Measurements from ENCODE around the gene TFEB.

TFEB gene

DNA sequence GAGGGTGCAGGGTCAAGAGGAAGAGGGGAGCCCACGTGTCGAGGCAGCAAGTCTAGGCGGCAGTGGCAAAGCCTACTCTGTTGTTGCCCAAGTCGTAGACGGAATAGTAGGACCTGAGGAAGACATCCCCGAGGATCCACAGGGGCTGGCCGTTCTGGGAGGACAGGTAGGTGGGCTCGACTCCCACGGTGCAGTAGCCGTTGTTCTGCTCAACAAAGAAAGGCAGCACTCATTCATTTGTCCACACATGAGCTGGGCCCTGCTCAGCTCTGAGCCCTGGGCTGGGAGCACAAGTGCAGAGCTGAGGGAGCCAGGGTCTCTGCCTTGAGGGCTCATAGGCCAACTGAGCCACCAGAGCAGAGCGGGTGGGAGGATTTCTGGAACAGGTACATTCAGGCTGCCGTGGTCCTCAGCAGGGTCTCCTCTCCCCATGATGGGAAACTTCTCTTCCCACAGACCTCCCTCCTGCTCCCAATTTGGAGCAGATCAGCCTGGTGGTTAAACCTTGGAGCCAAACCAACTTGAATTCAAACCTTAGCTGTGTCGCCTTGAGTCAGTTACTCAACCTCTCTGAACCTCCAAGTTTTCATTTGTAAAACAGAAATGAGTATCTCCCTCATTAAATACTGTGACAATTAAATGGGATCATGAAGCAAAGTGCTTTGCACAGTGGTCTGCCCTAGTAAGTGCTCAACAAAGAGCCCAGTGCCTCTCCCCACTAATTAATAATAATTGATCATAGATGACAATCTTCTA lies 1.6 kb upstream of the TFEB start:
- DNase-seq: no peak

DNA sequence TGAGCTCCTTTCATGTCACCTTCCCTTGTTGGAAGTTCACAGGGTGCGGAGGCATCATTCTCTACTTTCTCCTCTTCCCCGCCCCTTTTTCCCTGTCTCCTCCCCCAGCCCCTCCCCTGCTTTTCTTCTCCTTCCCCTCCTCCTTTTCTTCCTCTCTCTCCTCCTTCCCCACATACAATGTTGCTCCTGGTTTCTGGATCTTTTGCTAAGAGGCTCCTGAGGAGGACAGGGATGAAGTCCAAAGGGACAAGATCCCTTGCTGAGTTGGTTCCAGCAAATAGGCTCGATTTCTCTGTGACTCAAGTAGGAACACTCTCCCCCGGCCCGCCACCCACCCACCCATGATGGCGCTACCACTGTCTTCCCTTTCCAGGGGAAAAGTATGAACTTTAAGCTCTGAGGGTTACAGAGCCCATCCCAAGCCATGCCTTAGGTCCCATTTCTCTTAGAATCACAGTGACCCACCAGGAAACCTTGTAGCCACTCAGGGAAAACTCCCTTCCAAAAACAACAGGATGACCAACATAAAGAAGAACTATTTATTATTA lies 852 bp upstream of the TFEB start:
- no peak for DNase-seq

DNA sequence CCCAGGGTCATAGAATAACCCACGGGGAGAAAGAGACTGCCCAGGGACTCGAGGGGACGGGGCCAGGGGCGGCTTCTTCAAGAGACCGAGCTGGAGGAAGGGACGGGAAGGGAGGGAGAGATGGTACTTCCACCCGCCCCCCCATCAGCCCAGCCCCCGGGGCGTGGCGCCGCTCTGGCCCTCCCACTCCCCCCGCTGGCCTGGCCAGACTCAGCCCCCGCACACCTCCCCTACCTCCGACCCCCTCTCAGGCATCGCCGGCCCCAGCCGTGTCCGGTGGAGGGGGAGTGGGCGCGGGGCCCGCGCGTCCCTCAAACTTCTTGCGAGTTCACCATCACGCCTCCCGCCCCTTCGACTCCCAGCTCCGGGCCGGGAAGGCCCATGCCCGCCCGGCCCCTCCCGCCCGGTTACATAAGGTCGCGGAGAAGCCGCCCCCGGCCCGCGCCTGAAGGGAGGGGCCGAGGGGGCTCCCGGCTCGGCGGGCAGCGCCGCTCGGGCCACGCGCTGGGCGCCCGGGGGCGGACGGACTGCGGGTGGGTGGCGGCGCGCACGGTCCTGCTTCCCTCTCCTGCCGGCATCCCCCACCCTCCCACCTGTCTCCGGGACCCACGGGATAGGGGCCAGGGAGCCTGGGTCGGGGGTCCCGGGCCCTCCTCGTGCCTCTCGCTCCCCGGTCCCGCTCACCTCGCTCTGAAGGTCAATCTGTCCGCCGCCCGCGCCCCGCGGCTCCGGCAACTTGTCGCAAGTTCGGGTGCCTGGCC lies 562 bp downstream of the TFEB start:
- DNase-seq: no peak

DNA sequence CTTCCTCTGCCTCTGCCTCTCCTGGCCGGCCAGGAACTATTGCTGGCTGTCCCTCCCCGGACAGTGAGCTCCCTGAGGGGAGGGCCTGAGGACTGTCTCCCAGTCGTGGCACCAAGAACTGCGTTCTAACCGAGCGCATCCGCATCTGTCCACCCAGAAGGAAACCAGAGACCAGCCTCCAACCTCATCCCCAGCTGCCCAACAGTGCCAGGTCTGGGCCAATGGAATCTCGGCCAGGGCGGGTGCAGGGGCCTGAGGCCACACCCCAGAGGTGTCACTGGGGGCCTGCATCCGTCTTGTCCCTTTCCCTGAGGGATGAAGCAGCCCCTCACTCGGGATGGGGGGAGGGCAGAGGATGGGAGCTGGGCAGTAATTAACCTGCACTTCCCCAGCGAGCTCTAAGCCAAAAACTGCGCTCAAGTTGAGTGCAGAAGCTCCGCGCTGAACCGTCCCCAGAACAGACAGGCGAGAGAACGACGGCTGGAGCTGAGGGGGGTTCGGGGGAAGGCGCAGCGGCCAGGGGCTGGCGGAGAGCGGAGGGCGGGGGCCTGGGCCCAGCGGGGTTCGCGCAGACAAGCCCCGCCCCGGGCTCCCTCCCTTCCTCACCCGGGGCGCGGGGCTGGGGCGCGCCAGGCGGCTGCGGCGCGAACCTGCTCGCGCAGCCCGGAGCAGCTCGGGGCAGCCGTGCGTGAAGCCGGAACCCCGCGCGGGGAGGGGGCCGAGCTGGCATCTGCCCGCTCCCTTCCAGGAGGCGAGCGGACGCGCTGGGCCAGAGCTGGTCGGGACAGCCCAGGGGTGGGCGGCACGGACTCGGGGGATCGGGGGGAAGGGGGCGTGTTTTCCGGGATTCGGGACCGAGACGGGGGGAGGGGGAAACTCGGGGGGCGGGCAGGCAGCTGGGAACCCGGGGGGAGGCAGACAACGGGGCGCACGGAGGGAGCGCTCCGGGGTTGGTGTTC lies 1.4 kb downstream of the TFEB start:
- peak; percentile 90 for DNase-seq

DNA sequence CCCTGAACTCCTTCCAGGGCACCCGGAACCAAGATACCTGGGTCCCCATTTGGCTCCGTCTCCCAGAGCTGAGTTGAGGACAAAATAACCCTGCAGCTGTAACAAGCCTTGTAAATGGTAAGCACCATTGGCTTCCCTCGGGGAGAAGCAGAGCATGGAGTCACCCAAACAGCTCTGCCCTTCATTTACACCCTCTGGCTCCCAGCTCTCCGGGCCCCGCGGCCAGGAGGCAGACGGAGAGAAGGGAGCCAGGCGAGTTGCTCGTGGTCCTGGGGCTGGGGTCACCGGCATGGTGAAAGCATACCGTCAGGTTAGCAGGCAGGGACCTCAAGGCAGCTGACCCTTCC lies 2.1 kb downstream of the TFEB start:
- DNase-seq: no peak

DNA sequence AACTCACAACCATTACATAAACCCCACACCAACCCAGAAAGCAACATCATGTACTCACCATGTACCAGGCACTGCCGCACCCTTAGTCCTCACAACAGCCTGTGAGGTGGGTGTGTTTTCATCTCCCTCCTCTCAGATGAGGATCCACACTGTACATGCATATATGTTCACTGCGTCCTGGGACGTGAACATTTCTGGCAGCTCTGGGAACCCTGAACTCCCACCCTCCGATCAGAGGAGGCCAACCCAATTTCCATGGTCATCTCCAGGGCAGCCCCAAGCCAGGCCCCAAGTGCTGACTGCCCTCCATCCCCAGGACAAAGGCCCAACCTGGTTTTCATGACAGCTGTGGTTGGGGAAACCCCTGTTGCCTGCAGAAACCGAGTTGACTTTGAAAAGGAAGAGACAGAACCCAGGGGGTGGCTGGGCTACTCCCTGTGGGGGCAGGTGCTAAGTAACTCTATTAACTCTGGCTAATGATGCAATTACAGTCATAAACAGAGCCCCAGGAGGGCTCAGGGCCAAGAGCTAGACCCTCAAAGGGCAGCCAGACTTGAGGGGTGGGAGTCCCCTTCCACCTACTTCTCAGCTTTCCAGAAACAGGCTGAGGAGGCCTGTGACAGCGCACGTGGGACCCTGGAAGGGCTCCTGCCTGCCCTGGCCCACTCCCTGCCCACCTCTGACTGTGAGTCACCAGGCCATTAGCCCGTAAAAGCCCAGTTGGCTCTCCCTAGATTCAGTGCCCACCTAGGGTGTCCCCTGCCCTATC lies 2.6 kb downstream of the TFEB start:
- no peak for DNase-seq

DNA sequence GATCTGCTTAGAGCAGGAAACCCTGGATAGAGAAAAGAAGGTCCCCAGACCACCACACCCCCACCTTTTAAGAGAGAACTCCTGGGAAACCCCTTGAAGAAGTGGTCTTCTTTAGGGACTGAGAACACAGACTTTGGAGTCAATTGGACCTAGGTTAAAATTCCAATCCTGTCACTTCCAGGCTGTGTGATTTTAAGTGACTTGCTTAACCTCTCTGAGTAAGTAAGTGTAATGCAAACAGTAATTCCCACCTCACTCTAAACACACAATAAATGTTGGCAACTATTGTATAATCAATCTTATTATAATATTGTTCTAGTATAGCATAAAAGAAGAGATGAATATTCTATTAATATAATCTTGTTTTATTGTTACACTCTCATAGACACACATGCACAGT lies 3.3 kb downstream of the TFEB start:
- DNase-seq: no peak

DNA sequence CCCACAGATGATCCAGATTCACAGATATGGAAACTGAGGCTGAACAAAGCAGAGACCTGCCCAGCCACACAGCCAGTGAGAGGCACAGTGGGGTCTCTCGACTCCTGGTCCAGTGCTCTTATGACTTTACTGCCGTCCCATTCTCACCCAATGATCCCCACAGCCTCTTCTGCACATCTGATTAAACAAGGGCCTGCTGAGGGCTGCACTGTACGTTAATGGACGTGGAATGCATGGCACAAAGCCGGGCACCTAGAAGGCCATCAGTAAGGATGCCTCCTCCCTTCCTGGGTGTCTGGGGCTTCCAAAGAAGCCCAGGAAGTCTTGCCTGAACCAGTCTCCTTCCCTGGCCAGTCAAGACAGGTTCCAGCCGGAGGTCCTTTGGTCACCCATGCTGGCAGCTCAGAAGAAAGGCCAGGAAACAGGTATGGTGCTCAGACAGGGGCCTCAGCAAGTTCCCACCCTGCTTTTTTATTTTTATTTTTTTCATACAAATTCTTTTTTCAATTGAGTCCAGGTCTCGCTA lies 3.8 kb downstream of the TFEB start:
- no peak for DNase-seq

DNA sequence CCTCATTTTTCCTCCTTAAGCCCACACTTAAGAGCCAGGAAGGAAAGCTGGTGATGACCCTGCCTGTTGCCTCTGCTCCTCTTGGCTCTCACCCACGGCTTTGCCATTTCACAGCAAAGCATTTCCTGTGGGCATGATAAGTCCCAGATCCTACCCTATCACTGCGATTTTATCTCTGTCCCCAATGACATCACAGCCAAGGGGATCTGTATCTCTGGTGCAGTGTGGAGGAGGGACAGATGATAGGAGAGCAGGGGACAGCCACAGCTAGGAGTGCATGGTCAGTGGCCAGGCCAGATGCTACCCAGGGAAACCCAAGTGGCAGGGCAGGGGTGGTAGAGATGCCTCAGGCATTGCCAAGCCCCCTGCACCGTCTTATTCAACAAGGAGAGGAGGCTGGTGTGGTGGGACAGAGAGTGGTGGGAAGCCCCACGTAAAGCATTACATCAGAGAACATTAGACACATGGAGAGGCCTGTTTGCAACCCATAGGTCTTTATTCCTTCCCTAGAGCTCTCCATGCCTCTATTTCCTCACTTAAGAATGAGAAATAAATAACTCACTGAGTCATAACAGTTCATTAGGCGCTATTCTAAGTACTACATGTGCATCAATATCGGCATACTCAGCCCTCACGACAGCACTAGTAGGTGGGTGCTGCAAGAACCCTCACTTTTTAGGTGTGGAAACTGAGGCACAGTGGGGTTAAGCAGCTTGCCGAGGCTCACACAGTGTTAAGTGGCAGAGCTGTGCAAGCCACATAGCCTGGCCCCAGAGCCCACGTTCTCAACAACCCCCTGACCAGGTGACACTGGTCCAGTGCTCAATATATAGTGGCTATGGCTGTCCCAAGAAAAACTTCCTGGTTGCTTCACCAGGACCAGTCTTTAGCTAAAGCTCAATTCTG lies 4.6 kb downstream of the TFEB start:
- DNase-seq: no peak

DNA sequence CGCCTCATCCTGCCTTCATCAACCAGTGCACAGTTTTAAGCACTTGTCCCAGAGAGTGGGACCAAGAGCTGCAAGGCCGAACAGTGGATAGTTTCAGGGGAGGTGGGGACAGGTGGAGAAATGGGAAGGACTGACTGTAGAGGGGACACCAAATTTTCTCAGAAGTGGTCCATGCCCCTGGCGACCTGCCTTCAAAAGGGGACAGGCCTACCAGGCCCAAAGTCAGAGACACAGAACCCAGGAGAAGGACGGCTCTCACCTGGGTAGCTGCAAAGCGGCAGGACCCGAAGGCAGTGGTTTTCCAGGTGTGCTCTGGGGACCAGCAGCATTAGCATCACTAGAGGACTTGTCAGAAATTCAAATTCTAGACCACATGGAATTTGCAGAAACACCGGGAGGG lies 5.8 kb downstream of the TFEB start:
- no peak for DNase-seq

DNA sequence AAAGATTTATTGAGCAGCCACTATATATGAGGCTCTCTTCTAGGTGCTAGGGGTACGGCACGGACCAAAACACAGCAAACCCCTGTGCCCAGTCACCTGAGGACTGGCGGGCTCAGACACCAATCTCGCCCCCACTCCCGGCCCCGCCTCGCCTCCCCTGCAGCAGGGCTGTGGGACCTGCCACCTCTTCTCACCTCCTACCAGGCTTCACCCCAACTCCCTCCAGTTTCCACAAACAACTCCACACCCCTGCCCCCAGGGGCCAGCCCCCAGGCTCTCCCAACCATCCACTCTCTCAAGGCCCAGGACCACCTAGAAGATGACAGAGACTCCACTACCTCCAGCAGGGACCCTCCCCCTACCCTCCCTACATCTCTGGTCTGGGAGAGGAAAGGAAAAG lies 6.5 kb downstream of the TFEB start:
- DNase-seq: no peak

DNA sequence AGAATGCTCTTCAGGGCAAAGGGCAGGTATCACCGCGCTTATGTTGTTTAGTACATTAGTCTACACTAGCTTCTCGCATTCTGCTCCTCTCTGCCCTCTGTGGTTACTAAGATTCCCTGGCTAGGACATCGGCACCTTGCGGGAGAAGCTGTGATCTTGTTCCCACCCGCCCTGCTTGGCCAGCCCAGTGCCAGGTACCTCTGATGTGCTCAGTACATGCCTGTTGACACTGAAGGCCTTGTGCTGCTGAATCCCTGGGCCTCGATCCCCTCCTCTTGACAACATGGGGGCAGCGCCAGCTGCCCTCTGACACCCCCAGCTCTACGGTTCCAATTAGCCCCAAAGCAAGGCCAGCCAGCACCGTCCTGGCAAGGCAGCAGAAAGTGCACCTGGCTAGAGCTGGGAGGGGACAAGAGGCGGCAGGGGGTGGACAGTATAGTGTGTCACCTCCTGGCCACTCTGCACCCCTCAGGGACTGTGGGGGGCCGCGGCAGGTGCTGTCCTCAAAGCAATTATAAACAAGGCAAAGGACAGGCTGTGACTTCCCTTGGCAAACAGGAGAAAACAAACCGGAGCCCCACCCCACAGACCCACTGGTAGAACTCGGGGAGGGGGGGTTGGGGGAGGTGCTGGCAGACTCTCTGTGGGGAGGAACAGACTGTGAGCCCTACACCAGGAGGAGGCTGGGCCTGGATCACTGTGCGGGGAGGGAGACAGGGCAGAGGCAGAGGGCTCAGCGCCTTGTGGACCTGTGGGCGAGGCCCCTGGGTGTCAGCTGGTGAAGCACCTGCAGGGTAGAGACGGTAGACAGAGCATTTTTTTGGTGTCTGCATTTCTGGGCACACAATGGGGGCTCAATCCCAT lies 7.1 kb downstream of the TFEB start:
- DNase-seq: no peak

DNA sequence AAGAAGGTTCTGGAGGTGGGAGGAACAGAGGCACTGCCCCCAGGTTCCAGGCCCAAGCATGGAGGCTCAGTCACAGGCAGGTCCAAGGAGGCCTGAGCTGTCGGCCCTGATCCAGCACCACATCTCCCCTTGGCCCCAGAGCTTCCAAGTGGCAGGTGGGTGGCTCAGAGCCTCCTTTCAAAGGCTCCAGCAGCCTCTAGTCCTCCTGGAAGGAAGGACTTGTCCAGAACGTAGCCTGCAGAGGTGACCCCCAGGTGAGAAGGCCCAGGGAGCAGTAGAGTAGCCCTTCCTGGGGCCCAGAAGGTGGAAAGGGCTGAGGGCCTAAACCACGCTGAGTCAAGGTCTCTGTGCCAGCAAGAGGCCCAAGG lies 7.7 kb downstream of the TFEB start:
- DNase-seq: no peak

DNA sequence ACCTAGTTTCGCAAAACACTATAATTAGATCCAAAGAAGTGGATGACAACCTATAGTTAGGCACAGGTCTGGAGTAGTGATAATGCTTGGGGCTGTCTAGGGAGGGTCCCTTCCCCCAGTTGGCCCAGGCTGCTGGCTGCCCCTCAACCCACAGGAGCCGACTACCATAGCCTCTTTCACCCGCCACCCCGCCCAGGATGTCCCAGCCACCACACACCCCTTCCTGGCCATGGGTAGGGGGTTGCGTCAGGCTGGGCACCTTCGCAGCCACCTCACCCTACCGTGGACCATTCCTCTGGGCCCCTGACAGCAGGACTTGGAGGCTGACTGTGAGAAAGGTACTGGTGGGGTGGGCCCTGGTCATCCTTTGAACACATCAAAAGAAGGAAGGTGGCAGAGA lies 8.5 kb downstream of the TFEB start:
- no peak for DNase-seq

DNA sequence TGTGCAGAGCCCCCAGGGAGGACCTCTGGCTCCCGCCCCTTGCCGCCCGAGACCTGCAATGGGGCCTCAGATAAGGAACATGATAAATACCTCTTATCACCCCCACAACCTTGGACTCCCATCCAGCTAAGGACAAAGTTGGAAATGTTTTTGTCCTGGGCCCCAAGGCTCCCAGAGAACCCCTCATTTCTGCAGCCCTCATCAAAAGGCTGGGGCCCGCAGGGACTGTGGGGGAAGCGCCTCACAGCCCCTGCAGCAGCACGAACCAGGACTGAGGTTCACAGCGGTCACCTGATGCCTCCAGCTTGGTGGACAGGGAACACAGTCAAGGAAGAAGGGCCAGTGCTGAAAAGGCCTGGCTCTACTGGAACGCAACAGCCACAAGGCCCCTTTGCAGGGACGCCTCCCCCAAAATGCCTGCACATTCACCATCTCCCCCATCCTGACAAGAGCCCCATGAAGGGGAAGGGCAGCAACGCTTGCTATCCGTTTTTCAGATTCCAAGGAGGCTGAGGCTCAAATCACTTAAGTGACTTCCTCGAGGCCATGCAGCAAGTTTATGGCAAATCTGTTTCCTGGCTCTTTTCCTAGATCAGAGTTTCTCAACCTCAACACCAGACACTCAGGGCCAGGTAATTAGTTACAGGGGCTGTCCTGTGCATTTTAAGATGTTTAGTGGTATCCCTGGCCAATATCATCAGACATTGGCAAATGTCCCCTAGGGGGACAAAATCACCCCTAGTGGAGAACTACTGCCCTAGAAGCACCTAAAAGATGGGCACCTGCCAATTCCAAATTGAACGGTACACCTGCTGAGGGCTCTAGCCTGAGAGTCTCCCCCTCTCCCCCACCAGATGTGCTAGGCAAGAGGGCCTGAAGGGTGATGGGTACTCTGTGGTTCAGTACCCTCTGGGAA lies 10.6 kb downstream of the TFEB start:
- DNase-seq: no peak

DNA sequence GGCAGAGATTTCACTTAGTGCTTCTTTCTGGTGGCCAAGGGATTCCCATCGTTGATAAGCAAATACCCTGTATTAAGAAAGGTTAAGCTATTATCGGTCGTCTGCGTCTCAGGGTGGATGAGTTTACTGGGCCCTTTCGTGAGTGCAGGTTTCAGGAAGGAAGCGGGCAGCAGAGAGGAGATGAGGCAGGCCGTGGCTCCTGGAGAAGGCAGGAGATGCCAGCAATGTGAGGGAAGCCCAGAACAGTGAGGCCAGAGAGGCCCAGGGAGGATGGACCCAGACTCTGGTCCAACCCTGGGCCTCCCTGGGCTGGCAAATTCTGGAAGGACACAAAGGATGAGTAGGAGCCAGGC lies 11.2 kb downstream of the TFEB start:
- no peak for DNase-seq

DNA sequence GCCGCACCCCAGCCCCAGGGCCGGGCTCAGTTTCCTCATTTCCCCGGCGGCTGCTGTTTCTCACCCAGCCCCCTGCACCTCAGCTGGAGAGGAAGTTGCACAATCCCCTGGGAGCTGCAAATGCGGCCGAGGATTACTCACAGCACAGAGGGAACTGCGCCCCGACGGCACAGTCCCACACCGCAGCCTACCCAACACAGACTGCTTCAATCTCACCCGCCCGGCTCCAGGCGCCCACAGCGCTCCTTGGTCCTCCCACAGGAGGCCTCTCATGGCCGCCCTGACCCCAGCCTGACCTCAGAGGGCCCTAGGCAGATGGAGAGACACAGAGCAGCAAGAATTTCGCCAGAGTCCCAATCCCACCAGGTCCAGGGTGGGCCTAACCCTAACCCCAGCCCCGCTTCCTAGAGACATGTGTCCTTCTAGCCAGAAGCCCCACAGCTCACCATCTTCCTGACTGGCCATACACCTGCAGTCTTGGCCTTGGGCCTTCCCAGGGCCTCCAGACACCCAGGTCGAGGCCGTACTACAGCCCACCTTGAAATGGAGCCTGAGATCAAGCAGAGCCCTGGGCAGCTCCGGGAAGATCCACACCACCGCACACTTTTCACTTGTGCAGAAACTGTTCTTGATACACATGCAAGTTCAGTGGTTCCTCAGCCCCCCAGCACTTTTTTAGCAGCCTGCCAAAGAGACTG lies 11.7 kb downstream of the TFEB start:
- no peak for DNase-seq

DNA sequence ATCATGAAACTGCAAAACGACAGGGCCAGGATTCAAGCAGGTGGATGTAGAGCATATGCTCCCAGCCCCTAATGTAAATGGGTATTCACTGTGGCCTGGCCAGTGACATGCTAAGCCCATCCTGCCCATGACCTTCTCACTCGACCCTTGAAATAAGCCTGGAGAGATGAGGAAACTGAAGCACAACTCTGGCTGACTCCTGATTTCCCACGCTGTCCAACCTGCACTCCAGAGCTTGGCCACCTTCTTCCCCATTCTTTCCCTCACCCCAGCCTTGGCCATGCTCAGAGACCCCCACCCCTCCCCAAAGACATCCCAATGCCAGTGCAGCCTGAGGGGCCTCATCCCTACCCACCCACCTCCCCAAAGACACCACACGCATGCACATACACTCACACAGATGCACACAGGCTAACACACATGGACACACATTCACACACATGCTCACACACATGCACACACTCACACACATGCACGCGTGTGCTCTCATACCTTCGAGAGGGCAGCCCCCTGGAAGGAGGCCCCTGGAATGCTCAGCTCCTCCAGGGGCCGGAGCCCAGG lies 12.4 kb downstream of the TFEB start:
- no peak for DNase-seq

All from right forelimb (tissue), 1 donor.